CD14-positive monocyte (primary cell): ENCODE measurements around the gene PKIB. TPM values are rescaled to one million over a fixed set of nuclear protein-coding genes. Genes with fewer than 3 reads are reported as not detected.
A peak's percentile ranks its signal among the peaks of the same experiment; 100 is the strongest.

Experiments used
- DNase-seq, 3 donors: peaks; one replicate each; pipeline ENCODE4 v3.0.0-alpha.2; 2011 to 2022
- H2AFZ ChIP-seq: 2 replicates; pipeline ENCODE4 v1.6.0; 2012; ENCODE audit warnings: mild to moderate bottlenecking, low read depth, low read length, inconsistent platforms; ENCODE audit not compliant: insufficient read depth, poor library complexity, severe bottlenecking
- H3K27ac ChIP-seq, 2 donors: 1 replicate in 1 of 2; 2 replicates in 1 of 2; pipeline ENCODE4 v1.5.1; 2012 to 2013; ENCODE audit warnings: low read length in 2 of 2, control low read depth in 1 of 2, inconsistent platforms in 1 of 2, low read depth in 1 of 2, mild to moderate bottlenecking in 1 of 2
- H3K27me3 ChIP-seq, 2 donors: one replicate each; pipeline versions ENCODE4 v1.6.0 to v1.6.1; 2011 to 2013; ENCODE audit warnings: low read length in 2 of 2; ENCODE audit not compliant: control insufficient read depth in 2 of 2, insufficient read depth in 2 of 2
- H3K36me3 ChIP-seq, 2 donors: replicated peaks in 1 of 2; 1 replicate in 1 of 2; 2 replicates in 1 of 2; pipeline versions ENCODE4 v1.5.1 to v1.6.1; 2012 to 2013; ENCODE audit warnings: low read length in 2 of 2, control low read depth in 1 of 2, inconsistent platforms in 1 of 2, mild to moderate bottlenecking in 1 of 2; ENCODE audit not compliant: insufficient read depth in 2 of 2, control insufficient read depth in 1 of 2
- H3K4me1 ChIP-seq, 2 donors: 1 replicate in 1 of 2; 2 replicates in 1 of 2; pipeline versions ENCODE4 v1.5.1 to v1.6.1; 2012 to 2013; ENCODE audit warnings: low read length in 2 of 2, control low read depth in 1 of 2, inconsistent platforms in 1 of 2, mild to moderate bottlenecking in 1 of 2, moderate library complexity in 1 of 2; ENCODE audit not compliant: insufficient read depth in 2 of 2, control insufficient read depth in 1 of 2
- H3K4me2 ChIP-seq: replicated peaks from 2 replicates; pipeline ENCODE3; 2012; ENCODE audit warnings: low read length, moderate library complexity, mild to moderate bottlenecking; ENCODE audit not compliant: poor library complexity, severe bottlenecking; ENCODE audit errors: extremely low read depth
- H3K4me3 ChIP-seq, 3 experiments: fragments of 200-600 bp in 1 of 3; sonication (generic) in 1 of 3; replicated peaks in 1 of 3; 1 replicate in 2 of 3; 2 replicates in 1 of 3; pipeline ENCODE4 v1.5.1; 2011 to 2013; ENCODE audit warnings: low read length in 3 of 3, mild to moderate bottlenecking in 3 of 3, control low read depth in 2 of 3, low read depth in 2 of 3, inconsistent platforms in 1 of 3, moderate library complexity in 1 of 3
- H3K79me2 ChIP-seq: 2 replicates; pipeline ENCODE4 v1.6.0; 2012; ENCODE audit warnings: mild to moderate bottlenecking, control low read depth, inconsistent platforms, low read length, moderate library complexity; ENCODE audit not compliant: insufficient read depth
- H3K9ac ChIP-seq: 2 replicates; pipeline ENCODE4 v1.6.0; 2017; ENCODE audit warnings: low read length, mild to moderate bottlenecking; ENCODE audit not compliant: insufficient read depth, poor library complexity, severe bottlenecking
- H3K9me3 ChIP-seq, 2 donors: replicated peaks in 1 of 2; 1 replicate in 1 of 2; 2 replicates in 1 of 2; pipeline versions ENCODE4 v1.5.1 to v1.6.1; 2012 to 2013; ENCODE audit warnings: low read length in 2 of 2, control low read depth in 1 of 2; ENCODE audit not compliant: control insufficient read depth in 1 of 2, insufficient read depth in 1 of 2
- H4K20me1 ChIP-seq: 2 replicates; pipeline ENCODE4 v1.6.0; 2012; ENCODE audit warnings: mild to moderate bottlenecking, low read length, control low read depth, moderate library complexity; ENCODE audit not compliant: insufficient read depth
- H3K27ac Mint-ChIP-seq, 7 donors: one replicate each; pipeline ENCODE4 v1.8.0; 2020; ENCODE audit warnings: mild to moderate bottlenecking in 7 of 7, mixed read lengths in 7 of 7, moderate library complexity in 6 of 7, inconsistent platforms in 2 of 7
- H3K27me3 Mint-ChIP-seq, 3 donors: one replicate each; pipeline ENCODE4 v1.8.0; 2021 to 2022; ENCODE audit warnings: low read depth in 3 of 3, mild to moderate bottlenecking in 3 of 3, mixed read lengths in 3 of 3, moderate library complexity in 3 of 3, inconsistent platforms in 1 of 3
- H3K36me3 Mint-ChIP-seq, 2 donors: one replicate each; pipeline ENCODE4 v1.8.0; 2020; ENCODE audit warnings: mixed read lengths in 2 of 2, inconsistent platforms in 1 of 2, mild to moderate bottlenecking in 1 of 2
- H3K4me1 Mint-ChIP-seq: one replicate; pipeline ENCODE4 v1.8.0; 2020; ENCODE audit warnings: mild to moderate bottlenecking, mixed read lengths
- H3K4me3 Mint-ChIP-seq, 2 donors: one replicate each; pipeline ENCODE4 v1.8.0; 2020; ENCODE audit warnings: mild to moderate bottlenecking in 2 of 2, mixed read lengths in 2 of 2, moderate library complexity in 1 of 2
- H3K9me3 Mint-ChIP-seq, 7 donors: one replicate each; pipeline ENCODE4 v1.8.0; 2020 to 2022; ENCODE audit warnings: mixed read lengths in 7 of 7, mild to moderate bottlenecking in 6 of 7, moderate library complexity in 6 of 7, inconsistent platforms in 2 of 7
- CTCF ChIP-seq: fragments of 200-600 bp; IDR thresholded peaks from one replicate; pipeline ENCODE4 v1.8.0; 2022; ENCODE audit warnings: antibody characterized with exemption, mild to moderate bottlenecking
- WGBS: methylation state at CpG from one replicate; pipeline ENCODE4 v1.1.5; 2013; ENCODE audit warnings: missing lambda C conversion rate; ENCODE audit not compliant: insufficient coverage; 5-methylcytosine and 5-hydroxymethylcytosine counted together
- intact Hi-C, 2 donors: fragments of 100-400 bp; cut with micrococcal nuclease; formaldehyde crosslinking; loops; one replicate each; pipeline versions ENCODE4 v1.15.0 to v1.15.1; 2023
- polyA plus RNA-seq, 3 donors: library from polyadenylated mRNA; depleted of rRNA in 1 of 3; unstranded in 2 of 3; stranded (reverse) in 1 of 3; fragments of 300-500 nt in 2 of 3; fragments of >200 nt in 1 of 3; fragmentation: Illumina TruSeq in 2 of 3; gene quantifications; 1 replicate in 2 of 3; 2 replicates in 1 of 3; pipeline ENCODE4 v1.2.3, GENCODE V29; 2012 to 2021

PKIB gene
- polyA plus RNA-seq, 3 donors: 1.3 to 2.0 (median 1.4) TPM

- Mint-ChIP-seq H3K27me3 (peaks cover 0 to 1% (median 0%) of the 10 kb centered on the region in 3 donors), H3K36me3 (no peaks in the 10 kb centered on the region), H3K4me3 (no peak overlapping the region), H3K27ac (no peak overlapping the region), H3K4me1 (no peaks in the 10 kb centered on the region), H3K9me3 (peaks cover 0 to 2% (median 0%) of the 10 kb centered on the region in 7 donors)
- no peak for DNase-seq
- no peaks in the 10 kb centered on the region for H3K4me1 ChIP-seq
- no peak overlapping the region for H3K9ac ChIP-seq
- H3K27ac ChIP-seq: no peak overlapping the region
- H3K27me3 ChIP-seq: no peaks in the 10 kb centered on the region
- H2AFZ ChIP-seq: no peak overlapping the region
- WGBS: no CpG with 5 or more reads among the region's 2 CpGs
- no peak for TF ChIP-seq CTCF
- H3K4me2 ChIP-seq: no peak overlapping the region
- H3K4me3 ChIP-seq: no peak overlapping the region
- no peaks in the 10 kb centered on the region for H4K20me1 ChIP-seq
- no peaks in the 10 kb centered on the region for H3K9me3 ChIP-seq
- H3K79me2 ChIP-seq: no peaks in the 10 kb centered on the region
- H3K36me3 ChIP-seq: no peaks in the 10 kb centered on the region
- intact Hi-C loops: no loop called here
These were observed 56.2 kb downstream of the PKIB start for GRCh38 chr6:122666418-122666817.

GRCh38 chr6:122669418-122669817 is 59.2 kb downstream of the PKIB start:
- no CpG with 5 or more reads among the region's 2 CpGs for WGBS
- H3K9ac ChIP-seq: no peak overlapping the region
- H3K4me3 ChIP-seq: no peak overlapping the region
- H3K4me1 ChIP-seq: peaks cover 9 to 14% of the 10 kb centered on the region in 2 donors
- H3K27ac Mint-ChIP-seq: peak overlapping the region in 1 of 7 donors; percentile 12
- H3K36me3 Mint-ChIP-seq: no peaks in the 10 kb centered on the region
- H3K4me1 Mint-ChIP-seq: peaks cover 12% of the 10 kb centered on the region
- no peak overlapping the region for H3K4me2 ChIP-seq
- H3K4me3 Mint-ChIP-seq: no peak overlapping the region
- H3K79me2 ChIP-seq: no peaks in the 10 kb centered on the region
- peaks cover 0 to 3% (median 0%) of the 10 kb centered on the region in 3 donors for H3K27me3 Mint-ChIP-seq
- TF ChIP-seq CTCF: no peak
- H3K27ac ChIP-seq: no peak overlapping the region
- no peak overlapping the region for H2AFZ ChIP-seq
- no peaks in the 10 kb centered on the region for H4K20me1 ChIP-seq
- no peak for DNase-seq
- no peaks in the 10 kb centered on the region for H3K9me3 ChIP-seq
- no peaks in the 10 kb centered on the region for H3K36me3 ChIP-seq
- H3K9me3 Mint-ChIP-seq: peaks cover 0 to 2% (median 0%) of the 10 kb centered on the region in 7 donors
- H3K27me3 ChIP-seq: no peaks in the 10 kb centered on the region
- intact Hi-C loops: no loop called here
